ENCODE measurements around the gene UBE2N. TPM values are rescaled to one million over a fixed set of nuclear protein-coding genes. Genes with fewer than 3 reads are reported as not detected.
"Not testable (repeated sequence)": the region's sequence is repeated elsewhere in the genome, so short reads cannot be mapped to it uniquely, and the experiment has no call there.

The UBE2N gene
- total RNA-seq, 1 experiment from 2014 or later: 82.1 TPM

GRCh38 chr12:93415723-93416464 is 25.9 kb downstream of the UBE2N start:
- peaks cover 94% of the 10 kb centered on the region for H3K79me2 ChIP-seq (ENCODE audit: low read depth)
- no peak overlapping the region for H3K4me2 ChIP-seq
- peaks cover 65% of the 10 kb centered on the region for H4K20me1 ChIP-seq (ENCODE audit: insufficient read depth)
- H3K4me1 ChIP-seq (replicated peaks; ENCODE audit: insufficient read depth): no peaks in the 10 kb centered on the region
- no peaks in the 10 kb centered on the region for H3K27me3 ChIP-seq (ENCODE audit: insufficient read depth, low read depth)
- H3K27ac ChIP-seq: no peak overlapping the region
- H3K36me3 ChIP-seq (ENCODE audit: low read depth): no peaks in the 10 kb centered on the region
- DNase-seq: no peak
- no peak overlapping the region for H3K4me3 ChIP-seq
- ChIA-PET CTCF (no interaction called here), POLR2A (ENCODE audit: unreplicated experiment) (no interaction called here)
- H3F3A ChIP-seq (ENCODE audit: insufficient read depth, low read depth): peaks cover 11% of the 10 kb centered on the region
- no peak for TF ChIP-seq EZH2 (IDR thresholded peaks at IDR 0.05; ENCODE audit: low read depth)
- TF ChIP-seq, protein P1, sequence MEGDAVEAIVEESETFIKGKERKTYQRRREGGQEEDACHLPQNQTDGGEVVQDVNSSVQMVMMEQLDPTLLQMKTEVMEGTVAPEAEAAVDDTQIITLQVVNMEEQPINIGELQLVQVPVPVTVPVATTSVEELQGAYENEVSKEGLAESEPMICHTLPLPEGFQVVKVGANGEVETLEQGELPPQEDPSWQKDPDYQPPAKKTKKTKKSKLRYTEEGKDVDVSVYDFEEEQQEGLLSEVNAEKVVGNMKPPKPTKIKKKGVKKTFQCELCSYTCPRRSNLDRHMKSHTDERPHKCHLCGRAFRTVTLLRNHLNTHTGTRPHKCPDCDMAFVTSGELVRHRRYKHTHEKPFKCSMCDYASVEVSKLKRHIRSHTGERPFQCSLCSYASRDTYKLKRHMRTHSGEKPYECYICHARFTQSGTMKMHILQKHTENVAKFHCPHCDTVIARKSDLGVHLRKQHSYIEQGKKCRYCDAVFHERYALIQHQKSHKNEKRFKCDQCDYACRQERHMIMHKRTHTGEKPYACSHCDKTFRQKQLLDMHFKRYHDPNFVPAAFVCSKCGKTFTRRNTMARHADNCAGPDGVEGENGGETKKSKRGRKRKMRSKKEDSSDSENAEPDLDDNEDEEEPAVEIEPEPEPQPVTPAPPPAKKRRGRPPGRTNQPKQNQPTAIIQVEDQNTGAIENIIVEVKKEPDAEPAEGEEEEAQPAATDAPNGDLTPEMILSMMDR (conservative IDR thresholded peaks at IDR 0.05): no peak
- BruUV-seq (replicated peaks): no TSS peak
- intact Hi-C loops (cut with micrococcal nuclease; ENCODE audit: unreplicated experiment): loop anchor here (5.0 kb wide), 1 partner anchor 629 kb away; no protein-coding TSS in a partner anchor
- H3K9me3 ChIP-seq (ENCODE audit: insufficient read depth, low read depth): no peaks in the 10 kb centered on the region
- no peaks in the 10 kb centered on the region for H3K9me2 ChIP-seq (ENCODE audit: insufficient read depth)
- H2AFZ ChIP-seq: no peak overlapping the region

DNA sequence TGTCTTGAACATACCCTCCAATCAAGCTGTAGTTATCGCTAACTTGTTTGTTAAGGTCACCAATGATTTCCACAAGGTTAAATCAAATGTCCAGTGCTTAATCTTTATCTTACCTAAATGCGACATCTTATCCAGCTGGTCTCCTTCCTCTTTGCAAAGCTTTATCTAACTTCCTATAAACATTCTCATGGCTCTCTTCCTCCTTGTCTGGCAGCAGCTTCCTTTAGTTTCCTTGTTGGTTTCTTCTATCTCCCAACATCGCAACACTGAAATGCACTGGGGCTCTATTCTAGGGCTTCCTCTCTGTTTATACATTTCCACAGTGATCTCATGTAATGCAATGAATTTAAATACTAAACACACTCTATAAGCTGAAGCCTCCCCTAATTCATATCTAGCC is 28.7 kb downstream of the UBE2N start:
- Histone ChIP-seq H3K27me3 (ENCODE audit: insufficient read depth, low read depth) (no peaks in the 10 kb centered on the region), H2AFZ (no peak overlapping the region), H3K9me2 (ENCODE audit: insufficient read depth) (no peaks in the 10 kb centered on the region), H3K4me2 (no peak overlapping the region), H4K20me1 (ENCODE audit: insufficient read depth) (peaks cover 41% of the 10 kb centered on the region), H3K4me3 (no peak overlapping the region), H3K9me3 (ENCODE audit: insufficient read depth, low read depth) (no peaks in the 10 kb centered on the region), H3F3A (ENCODE audit: insufficient read depth, low read depth) (peaks cover 6% of the 10 kb centered on the region), H3K36me3 (ENCODE audit: low read depth) (peaks cover 4% of the 10 kb centered on the region; the same call in 1 of the 2 replicates), H3K4me1 (replicated peaks; ENCODE audit: insufficient read depth) (no peaks in the 10 kb centered on the region), H3K79me2 (ENCODE audit: low read depth) (peaks cover 66% of the 10 kb centered on the region), H3K27ac (no peak overlapping the region)
- BruUV-seq (replicated peaks): no TSS peak
- intact Hi-C loops (cut with micrococcal nuclease; ENCODE audit: unreplicated experiment): no loop called here
- CTCF ChIA-PET: no interaction called here
- DNase-seq: no peak
- no peak for TF ChIP-seq EZH2 (IDR thresholded peaks at IDR 0.05; ENCODE audit: low read depth)
- TF ChIP-seq, protein P1 (conservative IDR thresholded peaks at IDR 0.05): no peak
- POLR2A ChIA-PET (ENCODE audit: unreplicated experiment): no interaction called here

DNA sequence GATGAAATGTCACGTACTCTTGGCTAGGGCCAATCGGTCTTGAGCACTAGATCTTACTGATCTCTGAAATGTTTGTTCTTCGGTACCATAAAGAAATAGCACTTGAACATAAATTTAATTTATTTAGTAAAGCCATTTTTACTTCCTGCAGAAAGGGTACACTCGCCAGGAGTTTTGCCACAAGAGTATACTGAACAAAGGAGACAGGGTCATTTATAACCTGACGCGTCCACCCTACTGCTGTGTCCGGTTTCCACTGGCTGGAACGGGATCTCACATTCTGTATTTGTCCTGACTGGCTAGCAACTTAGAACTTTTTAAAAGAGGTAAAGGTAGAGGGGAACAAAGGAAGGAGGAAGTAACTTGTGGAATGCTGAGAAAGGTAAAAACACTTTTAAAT is 29.4 kb downstream of the UBE2N start:
- POLR2A ChIA-PET (ENCODE audit: unreplicated experiment); H3K4me3 ChIP-seq; BruUV-seq (replicated peaks): not testable (repeated sequence)

GRCh38 chr12:93411060-93411459 is 30.7 kb downstream of the UBE2N start:
- intact Hi-C loops (cut with micrococcal nuclease; ENCODE audit: unreplicated experiment); H3K4me3 ChIP-seq; H2AFZ ChIP-seq; H3K4me1 ChIP-seq (replicated peaks; ENCODE audit: insufficient read depth); DNase-seq; H3K9me2 ChIP-seq (ENCODE audit: insufficient read depth); H3K9me3 ChIP-seq (ENCODE audit: insufficient read depth, low read depth); CTCF ChIA-PET; H3K4me2 ChIP-seq; H3K27ac ChIP-seq; H3K27me3 ChIP-seq (ENCODE audit: insufficient read depth, low read depth); BruUV-seq (replicated peaks); H3K36me3 ChIP-seq (ENCODE audit: low read depth): not testable (repeated sequence)
- H3K79me2 ChIP-seq (ENCODE audit: low read depth): peaks cover 46% of the 10 kb centered on the region
- H3F3A ChIP-seq (ENCODE audit: insufficient read depth, low read depth): peaks cover 21% of the 10 kb centered on the region
- POLR2A ChIA-PET (ENCODE audit: unreplicated experiment): interaction anchor here (0.6 kb wide), 2 partner anchors 8 to 42 kb away, joined by 4 read pairs; no protein-coding TSS in a partner anchor
- H4K20me1 ChIP-seq (ENCODE audit: insufficient read depth): peaks cover 23% of the 10 kb centered on the region

More for the DNA sequence above, 29.4 kb downstream of the UBE2N start:
- DNase-seq; H2AFZ ChIP-seq; H3K9me2 ChIP-seq (ENCODE audit: insufficient read depth); H3K27ac ChIP-seq; H3K36me3 ChIP-seq (ENCODE audit: low read depth); CTCF ChIA-PET; H3K4me1 ChIP-seq (replicated peaks; ENCODE audit: insufficient read depth); H3K27me3 ChIP-seq (ENCODE audit: insufficient read depth, low read depth); intact Hi-C loops (cut with micrococcal nuclease; ENCODE audit: unreplicated experiment); H3K4me2 ChIP-seq; H3K9me3 ChIP-seq (ENCODE audit: insufficient read depth, low read depth): not testable (repeated sequence)
- H4K20me1 ChIP-seq (ENCODE audit: insufficient read depth): peaks cover 37% of the 10 kb centered on the region
- H3F3A ChIP-seq (ENCODE audit: insufficient read depth, low read depth): peaks cover 12% of the 10 kb centered on the region
- peaks cover 60% of the 10 kb centered on the region for H3K79me2 ChIP-seq (ENCODE audit: low read depth)

- H3K4me1 ChIP-seq (replicated peaks; ENCODE audit: insufficient read depth); DNase-seq; BruUV-seq (replicated peaks); H3K9me2 ChIP-seq (ENCODE audit: insufficient read depth); H3K36me3 ChIP-seq (ENCODE audit: low read depth); H3K27ac ChIP-seq; CTCF ChIA-PET; H2AFZ ChIP-seq; POLR2A ChIA-PET (ENCODE audit: unreplicated experiment); H3K4me3 ChIP-seq; H3K4me2 ChIP-seq; H3K9me3 ChIP-seq (ENCODE audit: insufficient read depth, low read depth); H3K27me3 ChIP-seq (ENCODE audit: insufficient read depth, low read depth): not testable (repeated sequence)
- H3F3A ChIP-seq (ENCODE audit: insufficient read depth, low read depth): peaks cover 30% of the 10 kb centered on the region
- peaks cover 12% of the 10 kb centered on the region for H4K20me1 ChIP-seq (ENCODE audit: insufficient read depth)
- H3K79me2 ChIP-seq (ENCODE audit: low read depth): peaks cover 32% of the 10 kb centered on the region
- intact Hi-C loops (cut with micrococcal nuclease; ENCODE audit: unreplicated experiment): loop anchor here (2.0 kb wide), 1 partner anchor 691 kb away; no protein-coding TSS in a partner anchor
These were observed 32.2 kb downstream of the UBE2N start for GRCh38 chr12:93409343-93410187.

All from PC-9 (cell line).